GM12872 (cell line): ENCODE data around the gene BARHL2.

Source experiments
- CTCF ChIP-seq: IDR thresholded peaks from 3 replicates; pipeline ENCODE4 v1.5.1; 2011; ENCODE audit warnings: low read depth, mild to moderate bottlenecking, low read length, moderate library complexity; ENCODE audit not compliant: insufficient read depth

BARHL2 gene

GRCh38 chr1:90712915-90713730, 4.0 kb downstream of the BARHL2 start:
- TF ChIP-seq CTCF = no peak

GRCh38 chr1:90712153-90712856, 4.8 kb downstream of the BARHL2 start:
- TF ChIP-seq CTCF = no peak

- TF ChIP-seq CTCF = no peak
Observed at GRCh38 chr1:90711696-90712095, 5.4 kb downstream of the BARHL2 start.

GRCh38 chr1:90710579-90711536, 6.2 kb downstream of the BARHL2 start:
- no peak for TF ChIP-seq CTCF

GRCh38 chr1:90709535-90709934, 7.6 kb downstream of the BARHL2 start:
- no peak for TF ChIP-seq CTCF

GRCh38 chr1:90708826-90709225, 8.3 kb downstream of the BARHL2 start:
- TF ChIP-seq CTCF = no peak

GRCh38 chr1:90708236-90708786, 8.8 kb downstream of the BARHL2 start:
- no peak for TF ChIP-seq CTCF
